Measurements from ENCODE around the gene CLASRP. TPM values are rescaled to one million over a fixed set of nuclear protein-coding genes. Genes with fewer than 3 reads are reported as not detected.
A peak's percentile ranks its signal among the peaks of the same experiment; 100 is the strongest.

The CLASRP gene
- total and polyA plus RNA-seq, 9 of the 15 experiments (the other 6 are each of a cell fraction or from before 2014, with no cell fraction given): 0.94 to 86.3 (median 44.0) TPM

DNA sequence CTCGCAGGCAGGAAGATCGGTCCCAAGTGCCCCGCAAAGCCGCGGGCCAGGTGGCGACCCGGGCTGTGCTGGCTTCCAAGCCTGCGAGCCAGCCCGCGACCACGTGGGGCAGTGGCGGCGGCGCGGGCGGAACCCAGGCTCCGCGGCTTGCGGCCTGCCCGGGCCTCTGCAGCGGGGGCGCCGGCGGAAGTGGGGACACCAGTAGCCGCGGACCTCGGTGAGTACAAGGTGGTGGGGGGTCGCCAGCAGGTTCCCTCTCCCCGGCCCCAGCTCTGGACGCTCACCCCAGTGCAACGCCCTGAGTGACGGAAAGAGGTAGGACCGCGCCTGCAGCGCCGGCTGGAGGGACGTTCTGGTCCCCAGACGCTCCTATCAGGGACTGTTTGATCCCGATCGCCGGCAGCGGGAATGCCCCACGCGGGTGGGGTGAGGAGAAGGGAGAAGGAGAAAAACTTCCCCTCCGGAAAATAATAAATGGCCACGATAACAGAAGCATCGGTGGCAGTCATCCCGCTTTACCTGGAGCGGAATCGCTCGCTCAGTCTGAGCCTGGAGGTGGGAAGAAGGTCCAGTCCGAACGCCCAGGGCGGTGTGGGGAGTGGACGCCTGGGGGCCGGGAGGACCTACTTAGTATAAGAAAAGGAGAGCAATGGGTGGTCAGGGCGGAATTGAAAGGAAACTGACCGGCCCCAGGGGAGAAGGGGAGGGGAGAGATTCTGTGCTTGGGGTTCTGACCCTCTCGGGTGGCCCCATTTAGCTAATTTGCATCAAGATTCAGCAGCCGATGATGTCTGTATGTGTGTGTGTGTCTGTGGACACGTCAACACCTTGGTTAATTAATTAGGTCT lies 40.4 kb downstream of the CLASRP start, which contains the start of gene GEMIN7 (continued):
- TF ChIP-seq MXI1 (IDR thresholded peaks at IDR 0.05; ENCODE audit: low read depth, low read length): peak; percentile 72; the same call in 1 of the 2 replicates
- no peak for TF ChIP-seq PPARD (CRISPR knock-in tag; IDR thresholded peaks at IDR 0.05)
- TF ChIP-seq, protein P1, sequence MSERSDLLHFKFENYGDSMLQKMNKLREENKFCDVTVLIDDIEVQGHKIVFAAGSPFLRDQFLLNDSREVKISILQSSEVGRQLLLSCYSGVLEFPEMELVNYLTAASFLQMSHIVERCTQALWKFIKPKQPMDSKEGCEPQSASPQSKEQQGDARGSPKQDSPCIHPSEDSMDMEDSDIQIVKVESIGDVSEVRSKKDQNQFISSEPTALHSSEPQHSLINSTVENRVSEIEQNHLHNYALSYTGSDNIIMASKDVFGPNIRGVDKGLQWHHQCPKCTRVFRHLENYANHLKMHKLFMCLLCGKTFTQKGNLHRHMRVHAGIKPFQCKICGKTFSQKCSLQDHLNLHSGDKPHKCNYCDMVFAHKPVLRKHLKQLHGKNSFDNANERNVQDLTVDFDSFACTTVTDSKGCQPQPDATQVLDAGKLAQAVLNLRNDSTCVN (CRISPR knock-in tag; IDR thresholded peaks at IDR 0.05): no peak
- no peak for TF ChIP-seq NFIX (CRISPR knock-in tag; IDR thresholded peaks at IDR 0.05; ENCODE audit: low read depth)
- TF ChIP-seq, protein P2, sequence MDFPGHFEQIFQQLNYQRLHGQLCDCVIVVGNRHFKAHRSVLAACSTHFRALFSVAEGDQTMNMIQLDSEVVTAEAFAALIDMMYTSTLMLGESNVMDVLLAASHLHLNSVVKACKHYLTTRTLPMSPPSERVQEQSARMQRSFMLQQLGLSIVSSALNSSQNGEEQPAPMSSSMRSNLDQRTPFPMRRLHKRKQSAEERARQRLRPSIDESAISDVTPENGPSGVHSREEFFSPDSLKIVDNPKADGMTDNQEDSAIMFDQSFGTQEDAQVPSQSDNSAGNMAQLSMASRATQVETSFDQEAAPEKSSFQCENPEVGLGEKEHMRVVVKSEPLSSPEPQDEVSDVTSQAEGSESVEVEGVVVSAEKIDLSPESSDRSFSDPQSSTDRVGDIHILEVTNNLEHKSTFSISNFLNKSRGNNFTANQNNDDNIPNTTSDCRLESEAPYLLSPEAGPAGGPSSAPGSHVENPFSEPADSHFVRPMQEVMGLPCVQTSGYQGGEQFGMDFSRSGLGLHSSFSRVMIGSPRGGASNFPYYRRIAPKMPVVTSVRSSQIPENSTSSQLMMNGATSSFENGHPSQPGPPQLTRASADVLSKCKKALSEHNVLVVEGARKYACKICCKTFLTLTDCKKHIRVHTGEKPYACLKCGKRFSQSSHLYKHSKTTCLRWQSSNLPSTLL (IDR thresholded peaks at IDR 0.05): no peak
- TF ChIP-seq PHB2 (IDR thresholded peaks at IDR 0.05; ENCODE audit: low read depth): no peak
- TF ChIP-seq ZBTB49 (CRISPR knock-in tag; IDR thresholded peaks at IDR 0.05; ENCODE audit: borderline replicate concordance): no peak
- TF ChIP-seq, protein P3, sequence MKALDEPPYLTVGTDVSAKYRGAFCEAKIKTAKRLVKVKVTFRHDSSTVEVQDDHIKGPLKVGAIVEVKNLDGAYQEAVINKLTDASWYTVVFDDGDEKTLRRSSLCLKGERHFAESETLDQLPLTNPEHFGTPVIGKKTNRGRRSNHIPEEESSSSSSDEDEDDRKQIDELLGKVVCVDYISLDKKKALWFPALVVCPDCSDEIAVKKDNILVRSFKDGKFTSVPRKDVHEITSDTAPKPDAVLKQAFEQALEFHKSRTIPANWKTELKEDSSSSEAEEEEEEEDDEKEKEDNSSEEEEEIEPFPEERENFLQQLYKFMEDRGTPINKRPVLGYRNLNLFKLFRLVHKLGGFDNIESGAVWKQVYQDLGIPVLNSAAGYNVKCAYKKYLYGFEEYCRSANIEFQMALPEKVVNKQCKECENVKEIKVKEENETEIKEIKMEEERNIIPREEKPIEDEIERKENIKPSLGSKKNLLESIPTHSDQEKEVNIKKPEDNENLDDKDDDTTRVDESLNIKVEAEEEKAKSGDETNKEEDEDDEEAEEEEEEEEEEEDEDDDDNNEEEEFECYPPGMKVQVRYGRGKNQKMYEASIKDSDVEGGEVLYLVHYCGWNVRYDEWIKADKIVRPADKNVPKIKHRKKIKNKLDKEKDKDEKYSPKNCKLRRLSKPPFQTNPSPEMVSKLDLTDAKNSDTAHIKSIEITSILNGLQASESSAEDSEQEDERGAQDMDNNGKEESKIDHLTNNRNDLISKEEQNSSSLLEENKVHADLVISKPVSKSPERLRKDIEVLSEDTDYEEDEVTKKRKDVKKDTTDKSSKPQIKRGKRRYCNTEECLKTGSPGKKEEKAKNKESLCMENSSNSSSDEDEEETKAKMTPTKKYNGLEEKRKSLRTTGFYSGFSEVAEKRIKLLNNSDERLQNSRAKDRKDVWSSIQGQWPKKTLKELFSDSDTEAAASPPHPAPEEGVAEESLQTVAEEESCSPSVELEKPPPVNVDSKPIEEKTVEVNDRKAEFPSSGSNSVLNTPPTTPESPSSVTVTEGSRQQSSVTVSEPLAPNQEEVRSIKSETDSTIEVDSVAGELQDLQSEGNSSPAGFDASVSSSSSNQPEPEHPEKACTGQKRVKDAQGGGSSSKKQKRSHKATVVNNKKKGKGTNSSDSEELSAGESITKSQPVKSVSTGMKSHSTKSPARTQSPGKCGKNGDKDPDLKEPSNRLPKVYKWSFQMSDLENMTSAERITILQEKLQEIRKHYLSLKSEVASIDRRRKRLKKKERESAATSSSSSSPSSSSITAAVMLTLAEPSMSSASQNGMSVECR (CRISPR knock-in tag; IDR thresholded peaks at IDR 0.05): peak; percentile 99
- no peak for TF ChIP-seq THRAP3 (IDR thresholded peaks at IDR 0.05; ENCODE audit: borderline replicate concordance)
- TF ChIP-seq, protein P4, sequence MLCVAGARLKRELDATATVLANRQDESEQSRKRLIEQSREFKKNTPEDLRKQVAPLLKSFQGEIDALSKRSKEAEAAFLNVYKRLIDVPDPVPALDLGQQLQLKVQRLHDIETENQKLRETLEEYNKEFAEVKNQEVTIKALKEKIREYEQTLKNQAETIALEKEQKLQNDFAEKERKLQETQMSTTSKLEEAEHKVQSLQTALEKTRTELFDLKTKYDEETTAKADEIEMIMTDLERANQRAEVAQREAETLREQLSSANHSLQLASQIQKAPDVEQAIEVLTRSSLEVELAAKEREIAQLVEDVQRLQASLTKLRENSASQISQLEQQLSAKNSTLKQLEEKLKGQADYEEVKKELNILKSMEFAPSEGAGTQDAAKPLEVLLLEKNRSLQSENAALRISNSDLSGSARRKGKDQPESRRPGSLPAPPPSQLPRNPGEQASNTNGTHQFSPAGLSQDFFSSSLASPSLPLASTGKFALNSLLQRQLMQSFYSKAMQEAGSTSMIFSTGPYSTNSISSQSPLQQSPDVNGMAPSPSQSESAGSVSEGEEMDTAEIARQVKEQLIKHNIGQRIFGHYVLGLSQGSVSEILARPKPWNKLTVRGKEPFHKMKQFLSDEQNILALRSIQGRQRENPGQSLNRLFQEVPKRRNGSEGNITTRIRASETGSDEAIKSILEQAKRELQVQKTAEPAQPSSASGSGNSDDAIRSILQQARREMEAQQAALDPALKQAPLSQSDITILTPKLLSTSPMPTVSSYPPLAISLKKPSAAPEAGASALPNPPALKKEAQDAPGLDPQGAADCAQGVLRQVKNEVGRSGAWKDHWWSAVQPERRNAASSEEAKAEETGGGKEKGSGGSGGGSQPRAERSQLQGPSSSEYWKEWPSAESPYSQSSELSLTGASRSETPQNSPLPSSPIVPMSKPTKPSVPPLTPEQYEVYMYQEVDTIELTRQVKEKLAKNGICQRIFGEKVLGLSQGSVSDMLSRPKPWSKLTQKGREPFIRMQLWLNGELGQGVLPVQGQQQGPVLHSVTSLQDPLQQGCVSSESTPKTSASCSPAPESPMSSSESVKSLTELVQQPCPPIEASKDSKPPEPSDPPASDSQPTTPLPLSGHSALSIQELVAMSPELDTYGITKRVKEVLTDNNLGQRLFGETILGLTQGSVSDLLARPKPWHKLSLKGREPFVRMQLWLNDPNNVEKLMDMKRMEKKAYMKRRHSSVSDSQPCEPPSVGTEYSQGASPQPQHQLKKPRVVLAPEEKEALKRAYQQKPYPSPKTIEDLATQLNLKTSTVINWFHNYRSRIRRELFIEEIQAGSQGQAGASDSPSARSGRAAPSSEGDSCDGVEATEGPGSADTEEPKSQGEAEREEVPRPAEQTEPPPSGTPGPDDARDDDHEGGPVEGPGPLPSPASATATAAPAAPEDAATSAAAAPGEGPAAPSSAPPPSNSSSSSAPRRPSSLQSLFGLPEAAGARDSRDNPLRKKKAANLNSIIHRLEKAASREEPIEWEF (CRISPR knock-in tag; IDR thresholded peaks at IDR 0.05): no peak
